H9 (cell line): Measurements from ENCODE around the gene SRD5A2. TPM values are rescaled to one million over a fixed set of nuclear protein-coding genes. Genes with fewer than 3 reads are reported as not detected.

Experiments
- DNase-seq: peaks from one replicate; pipeline ENCODE4 v3.0.0-alpha.2; 2017
- H2AFZ ChIP-seq: one replicate; pipeline ENCODE4 v1.6.1; 2013; ENCODE audit warnings: mild to moderate bottlenecking, low read length, control low read depth, moderate library complexity
- H2AK5ac ChIP-seq: 2 replicates; pipeline ENCODE4 v1.6.1; 2013; ENCODE audit warnings: low read length, control low read depth, mixed read lengths; ENCODE audit not compliant: insufficient read length
- H2BK120ac ChIP-seq: one replicate; pipeline ENCODE4 v1.6.1; 2013; ENCODE audit warnings: low read depth, mild to moderate bottlenecking, low read length, control low read depth, inconsistent platforms; ENCODE audit not compliant: poor library complexity, severe bottlenecking
- H2BK12ac ChIP-seq: 2 replicates; pipeline ENCODE4 v1.6.1; 2013; ENCODE audit warnings: low read length, control low read depth, mixed read lengths, low read depth; ENCODE audit not compliant: insufficient read length
- H2BK15ac ChIP-seq: 2 replicates; pipeline ENCODE4 v1.6.1; 2013; ENCODE audit warnings: low read depth, low read length, control low read depth
- H2BK20ac ChIP-seq: one replicate; pipeline ENCODE4 v1.6.1; 2013; ENCODE audit warnings: low read depth, mild to moderate bottlenecking, low read length, control low read depth, inconsistent platforms; ENCODE audit not compliant: poor library complexity, severe bottlenecking
- H2BK5ac ChIP-seq: 2 replicates; pipeline ENCODE4 v1.6.1; 2013; ENCODE audit warnings: low read length, control low read depth, mixed read lengths; ENCODE audit not compliant: insufficient read length
- H3K14ac ChIP-seq: 2 replicates; pipeline ENCODE4 v1.6.1; 2013; ENCODE audit warnings: low read length, control low read depth; ENCODE audit not compliant: insufficient read depth
- H3K18ac ChIP-seq: 2 replicates; pipeline ENCODE4 v1.6.1; 2013; ENCODE audit warnings: low read depth, mild to moderate bottlenecking, mixed read lengths, low read length, control low read depth; ENCODE audit not compliant: insufficient read length
- H3K23ac ChIP-seq: 2 replicates; pipeline ENCODE4 v1.6.1; 2013; ENCODE audit warnings: low read length, control low read depth, mixed read lengths, low read depth; ENCODE audit not compliant: insufficient read length
- H3K23me2 ChIP-seq: 2 replicates; pipeline ENCODE4 v1.6.1; 2013; ENCODE audit warnings: low read depth, mild to moderate bottlenecking, mixed read lengths, low read length, control low read depth; ENCODE audit not compliant: insufficient read length, poor library complexity, severe bottlenecking
- H3K27ac ChIP-seq: 2 replicates; pipeline ENCODE4 v1.5.1; 2013; ENCODE audit warnings: low read length, control low read depth, mixed read lengths, low read depth; ENCODE audit not compliant: insufficient read length
- H3K27me3 ChIP-seq: 2 replicates; pipeline ENCODE4 v1.6.1; 2013; ENCODE audit warnings: low read length, control low read depth, inconsistent platforms; ENCODE audit not compliant: insufficient read depth
- H3K4ac ChIP-seq: 2 replicates; pipeline ENCODE4 v1.6.1; 2013; ENCODE audit warnings: low read depth, mild to moderate bottlenecking, control low read depth, inconsistent platforms, low read length, moderate library complexity
- H3K4me1 ChIP-seq: 2 replicates; pipeline ENCODE4 v1.6.1; 2013; ENCODE audit warnings: low read length, control low read depth, inconsistent platforms; ENCODE audit not compliant: insufficient read depth
- H3K4me2 ChIP-seq: 2 replicates; pipeline ENCODE4 v1.6.1; 2013; ENCODE audit warnings: low read length, control low read depth, mixed read lengths; ENCODE audit not compliant: insufficient read length, insufficient read depth
- H3K56ac ChIP-seq: 2 replicates; pipeline ENCODE4 v1.6.1; 2013; ENCODE audit warnings: low read depth, mild to moderate bottlenecking, mixed read lengths, low read length, control low read depth; ENCODE audit not compliant: insufficient read length
- H3K79me1 ChIP-seq: 2 replicates; pipeline ENCODE4 v1.6.1; 2013; ENCODE audit warnings: low read depth, mild to moderate bottlenecking, moderate library complexity, low read length, control low read depth, inconsistent platforms; ENCODE audit not compliant: insufficient read depth, poor library complexity, severe bottlenecking
- H3K79me2 ChIP-seq: 2 replicates; pipeline ENCODE4 v1.6.1; 2013; ENCODE audit warnings: low read length, control low read depth, inconsistent platforms; ENCODE audit not compliant: insufficient read depth
- H3K9ac ChIP-seq: 2 replicates; pipeline ENCODE4 v1.6.1; 2013; ENCODE audit warnings: low read length, control low read depth, mixed read lengths; ENCODE audit not compliant: insufficient read length; ENCODE audit errors: extremely low read depth
- H3K9me3 ChIP-seq: one replicate; pipeline ENCODE4 v1.6.1; 2013; ENCODE audit warnings: low read depth, low read length, inconsistent platforms; ENCODE audit not compliant: control insufficient read depth
- H3T11ph ChIP-seq: one replicate; pipeline ENCODE4 v1.6.1; 2013; ENCODE audit warnings: mild to moderate bottlenecking, low read length, control low read depth, inconsistent platforms
- H4K20me1 ChIP-seq: one replicate; pipeline ENCODE4 v1.6.1; 2013; ENCODE audit not compliant: control insufficient read depth, insufficient read length, insufficient read depth
- H4K5ac ChIP-seq: 2 replicates; pipeline ENCODE4 v1.6.1; 2013; ENCODE audit warnings: low read depth, mild to moderate bottlenecking, mixed read lengths, low read length, control low read depth; ENCODE audit not compliant: insufficient read length
- H4K8ac ChIP-seq: replicated peaks from 2 replicates; pipeline ENCODE4 v1.6.1; 2013; ENCODE audit warnings: low read length, control low read depth, mixed read lengths, low read depth; ENCODE audit not compliant: insufficient read length
- H4K91ac ChIP-seq: 2 replicates; pipeline ENCODE4 v1.6.1; 2013; ENCODE audit warnings: low read depth, mild to moderate bottlenecking, moderate library complexity, mixed read lengths, low read length, control low read depth; ENCODE audit not compliant: insufficient read length
- H3K27ac Mint-ChIP-seq, 3 experiments: 2 replicates in 2 of 3; 3 replicates in 1 of 3; pipeline ENCODE4 v1.8.0; 2020 to 2021; ENCODE audit warnings: mixed read lengths in 3 of 3, mild to moderate bottlenecking in 1 of 3, moderate library complexity in 1 of 3
- H3K27me3 Mint-ChIP-seq: 2 replicates; pipeline ENCODE4 v1.8.0; 2021; ENCODE audit warnings: low read depth, mild to moderate bottlenecking, moderate library complexity, mixed read lengths
- H3K36me3 Mint-ChIP-seq, 3 experiments: 2 replicates in 2 of 3; 3 replicates in 1 of 3; pipeline ENCODE4 v1.8.0; 2020 to 2021; ENCODE audit warnings: low read depth in 3 of 3, mixed read lengths in 3 of 3; ENCODE audit not compliant: insufficient read depth in 1 of 3
- H3K4me1 Mint-ChIP-seq, 2 experiments: 2 replicates each; pipeline ENCODE4 v1.8.0; 2020; ENCODE audit warnings: mixed read lengths in 2 of 2
- H3K4me3 Mint-ChIP-seq, 2 experiments: 2 replicates in 1 of 2; 3 replicates in 1 of 2; pipeline ENCODE4 v1.8.0; 2020 to 2021; ENCODE audit warnings: mild to moderate bottlenecking in 2 of 2, mixed read lengths in 2 of 2, moderate library complexity in 1 of 2
- H3K9me3 Mint-ChIP-seq, 2 experiments: 2 replicates in 1 of 2; 3 replicates in 1 of 2; pipeline ENCODE4 v1.8.0; 2020; ENCODE audit warnings: mild to moderate bottlenecking in 2 of 2, mixed read lengths in 2 of 2, moderate library complexity in 1 of 2
- CTCF ChIP-seq: fragments of 200-600 bp; sonication (generic); conservative IDR thresholded peaks from 3 replicates; pipeline ENCODE4 v1.8.0; 2021; ENCODE audit warnings: antibody characterized with exemption, mild to moderate bottlenecking
- total RNA-seq: library from RNA; stranded (reverse); gene quantifications from 2 replicates; pipeline ENCODE4 v1.2.1, GENCODE V29; 2021

SRD5A2 gene
- total RNA-seq, 1 experiment from 2014 or later: not detected

DNA sequence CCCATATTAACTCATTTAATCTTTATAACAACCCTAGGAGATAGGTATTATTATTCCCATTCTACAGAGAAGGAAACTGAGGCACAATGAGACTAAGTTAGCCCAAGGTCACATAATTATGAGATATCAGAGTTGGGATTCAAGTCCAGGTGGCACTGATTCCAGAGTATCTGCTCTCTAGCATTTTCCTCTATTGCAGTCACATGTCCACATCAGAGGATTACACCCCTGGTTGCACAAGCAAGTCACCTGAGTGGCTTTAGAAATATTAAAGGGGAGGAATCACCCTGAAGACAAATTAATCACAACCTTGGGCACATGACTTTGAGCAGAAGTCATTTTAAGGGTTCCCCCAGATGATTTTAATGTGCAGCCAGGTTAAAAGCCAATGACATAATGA is 23.8 kb downstream of the SRD5A2 start:
- no peak overlapping the region for H4K5ac ChIP-seq
- TF ChIP-seq CTCF: no peak
- H4K20me1 ChIP-seq: no peaks in the 10 kb centered on the region
- H4K8ac ChIP-seq: no peak overlapping the region
- no peak overlapping the region for H2BK12ac ChIP-seq
- no peak for DNase-seq
- no peak overlapping the region for H3K4ac ChIP-seq
- H3K9ac ChIP-seq: no peak overlapping the region
- no peaks in the 10 kb centered on the region for H3K27me3 ChIP-seq
- no peak overlapping the region for H2AFZ ChIP-seq
- no peak overlapping the region for H3K4me2 ChIP-seq
- no peak overlapping the region for H2BK20ac ChIP-seq
- no peak overlapping the region for H3K27ac ChIP-seq
- H2BK120ac ChIP-seq: no peak overlapping the region
- no peaks in the 10 kb centered on the region for H3K9me3 ChIP-seq
- H3K23ac ChIP-seq: no peak overlapping the region
- H3K4me1 Mint-ChIP-seq: no peaks in the 10 kb centered on the region
- H3K27me3 Mint-ChIP-seq: peaks cover 7% of the 10 kb centered on the region; the same call in 1 of the 2 replicates
- no peaks in the 10 kb centered on the region for H3K4me1 ChIP-seq
- peaks cover 14 to 28% of the 10 kb centered on the region in 2 experiments for H3K9me3 Mint-ChIP-seq
- H3K27ac Mint-ChIP-seq: no peak overlapping the region
- no peaks in the 10 kb centered on the region for H3K79me1 ChIP-seq
- H2AK5ac ChIP-seq: no peak overlapping the region
- no peak overlapping the region for H3T11ph ChIP-seq
- H2BK15ac ChIP-seq: no peak overlapping the region
- H3K36me3 Mint-ChIP-seq: no peaks in the 10 kb centered on the region
- H4K91ac ChIP-seq: no peak overlapping the region
- no peaks in the 10 kb centered on the region for H3K79me2 ChIP-seq
- H3K14ac ChIP-seq: no peak overlapping the region
- H3K4me3 Mint-ChIP-seq: no peak overlapping the region
- no peak overlapping the region for H2BK5ac ChIP-seq
- H3K56ac ChIP-seq: no peak overlapping the region
- H3K23me2 ChIP-seq: no peaks in the 10 kb centered on the region
- H3K18ac ChIP-seq: no peak overlapping the region
